OCI-LY3 (cell line): ENCODE data around the gene SLC26A4.

Experiments
- EZH2phosphoT487 ChIP-seq: fragments of 200-600 bp; shearing (Covaris generic); IDR thresholded peaks from 2 replicates; pipeline ENCODE4 v1.6.1; 2018; ENCODE audit warnings: antibody characterized with exemption, mixed run types, low read depth
- TF ChIP-seq, protein P1 (sequence below): fragments of 200-600, 300-600 bp; sonication (generic); IDR thresholded peaks from 2 replicates; pipeline ENCODE4 v1.5.1; 2014; ENCODE audit warnings: antibody characterized with exemption, low read length, low read depth

DNA sequence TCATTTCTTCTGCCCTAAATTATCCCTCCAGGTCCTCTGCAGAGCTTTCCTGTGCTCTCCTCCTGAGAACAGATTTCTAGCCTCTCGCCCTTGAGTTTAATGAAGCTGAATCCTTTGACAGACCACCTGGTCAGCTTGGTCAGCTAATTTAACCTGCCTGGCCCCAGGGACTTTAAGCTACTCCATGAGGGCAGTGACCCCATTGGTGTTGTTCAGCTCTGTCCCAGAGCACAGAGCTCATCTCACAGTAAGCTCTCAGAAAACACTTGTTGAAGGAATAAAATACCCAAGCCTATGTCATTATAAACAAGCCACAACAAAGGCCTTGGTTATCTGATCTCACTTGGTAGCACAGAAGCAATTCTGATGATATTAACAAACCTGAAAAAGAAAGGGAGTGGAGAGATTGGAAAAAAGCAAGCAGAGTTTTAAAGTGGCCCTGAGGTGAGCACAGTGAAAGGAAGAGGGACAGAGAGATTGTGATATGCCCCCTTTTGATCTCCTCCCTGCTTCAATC, 24.4 kb downstream of the SLC26A4 start:
- no peak for TF ChIP-seq EZH2phosphoT487
- TF ChIP-seq, protein P1, sequence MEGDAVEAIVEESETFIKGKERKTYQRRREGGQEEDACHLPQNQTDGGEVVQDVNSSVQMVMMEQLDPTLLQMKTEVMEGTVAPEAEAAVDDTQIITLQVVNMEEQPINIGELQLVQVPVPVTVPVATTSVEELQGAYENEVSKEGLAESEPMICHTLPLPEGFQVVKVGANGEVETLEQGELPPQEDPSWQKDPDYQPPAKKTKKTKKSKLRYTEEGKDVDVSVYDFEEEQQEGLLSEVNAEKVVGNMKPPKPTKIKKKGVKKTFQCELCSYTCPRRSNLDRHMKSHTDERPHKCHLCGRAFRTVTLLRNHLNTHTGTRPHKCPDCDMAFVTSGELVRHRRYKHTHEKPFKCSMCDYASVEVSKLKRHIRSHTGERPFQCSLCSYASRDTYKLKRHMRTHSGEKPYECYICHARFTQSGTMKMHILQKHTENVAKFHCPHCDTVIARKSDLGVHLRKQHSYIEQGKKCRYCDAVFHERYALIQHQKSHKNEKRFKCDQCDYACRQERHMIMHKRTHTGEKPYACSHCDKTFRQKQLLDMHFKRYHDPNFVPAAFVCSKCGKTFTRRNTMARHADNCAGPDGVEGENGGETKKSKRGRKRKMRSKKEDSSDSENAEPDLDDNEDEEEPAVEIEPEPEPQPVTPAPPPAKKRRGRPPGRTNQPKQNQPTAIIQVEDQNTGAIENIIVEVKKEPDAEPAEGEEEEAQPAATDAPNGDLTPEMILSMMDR: no peak
